Smooth muscle cell (in vitro differentiated cells): ENCODE data around the gene DAG1. TPM values are rescaled to one million over a fixed set of nuclear protein-coding genes. Genes with fewer than 3 reads are reported as not detected.

Experiments
- DNase-seq: peaks from one replicate; lab custom pipeline; 2025; ENCODE audit not compliant: unreplicated experiment; lab: John Stamatoyannopoulos, UW
- H2AFZ ChIP-seq: fragments of 200-600 bp; sonication (generic); 2 replicates; pipeline ENCODE4 v1.6.0; 2016; ENCODE audit warnings: antibody characterized with exemption, low read depth, mild to moderate bottlenecking
- H3F3A ChIP-seq: fragments of 200-600 bp; sonication (generic); 2 replicates; pipeline ENCODE4 v1.6.0; 2017; ENCODE audit warnings: antibody characterized with exemption, low read depth
- H3K27ac ChIP-seq: fragments of 200-600 bp; sonication (generic); 2 replicates; pipeline ENCODE4 v1.5.1; 2016; ENCODE audit warnings: low read depth, mild to moderate bottlenecking
- H3K27me3 ChIP-seq: fragments of 200-600 bp; sonication (generic); 2 replicates; pipeline ENCODE4 v1.6.1; 2016; ENCODE audit warnings: low read depth, mild to moderate bottlenecking
- H3K36me3 ChIP-seq: fragments of 200-600 bp; sonication (generic); 2 replicates; pipeline ENCODE4 v1.5.1; 2016; ENCODE audit warnings: low read depth
- H3K4me1 ChIP-seq: fragments of 200-600 bp; sonication (generic); 2 replicates; pipeline ENCODE4 v1.5.1; 2016; ENCODE audit warnings: low read depth
- H3K4me2 ChIP-seq: fragments of 200-600 bp; sonication (generic); 2 replicates; pipeline ENCODE4 v1.6.0; 2016; ENCODE audit warnings: mild to moderate bottlenecking
- H3K4me3 ChIP-seq: fragments of 200-600 bp; sonication (generic); 2 replicates; pipeline ENCODE4 v1.5.1; 2016; ENCODE audit warnings: mild to moderate bottlenecking
- H3K79me2 ChIP-seq: fragments of 200-600 bp; sonication (generic); 2 replicates; pipeline ENCODE4 v1.6.0; 2016; ENCODE audit warnings: low read depth, mild to moderate bottlenecking
- H3K9ac ChIP-seq: fragments of 200-600 bp; sonication (generic); 2 replicates; pipeline ENCODE4 v1.6.0; 2016; ENCODE audit warnings: low read depth
- H3K9me3 ChIP-seq: fragments of 200-600 bp; sonication (generic); replicated peaks from 2 replicates; pipeline ENCODE4 v1.5.1; 2016; ENCODE audit warnings: low read depth
- H4K20me1 ChIP-seq: fragments of 200-600 bp; sonication (generic); 2 replicates; pipeline ENCODE4 v1.6.0; 2016; ENCODE audit warnings: low read depth
- WGBS: methylation state at CpG from one replicate; pipeline ENCODE4 v1.1.7; 2016; ENCODE audit warnings: low lambda C conversion rate; 5-methylcytosine and 5-hydroxymethylcytosine counted together
- polyA plus RNA-seq: library from polyadenylated mRNA; unstranded; fragments of >200 nt; fragmentation: Nextera tagmentation; extraction: Ambion mirVana; gene quantifications from 2 replicates; pipeline ENCODE4 v1.2.1, GENCODE V29; 2016
- total RNA-seq: library from RNA; depleted of rRNA; stranded (reverse); fragments of >200 nt; gene quantifications from 2 replicates; pipeline ENCODE4 v1.2.3, GENCODE V29; 2014
- TF ChIP-seq, protein P1 (sequence below): fragments of 200-600 bp; sonication (generic); IDR thresholded peaks from 2 replicates; pipeline ENCODE4 v1.5.1; 2017; ENCODE audit warnings: borderline replicate concordance, mild to moderate bottlenecking, antibody characterized with exemption; ENCODE audit not compliant: insufficient read depth, poor library complexity, severe bottlenecking

DAG1 gene
- total and polyA plus RNA-seq, 2 experiments from 2014 or later: 32.1 to 61.6 TPM

DNA sequence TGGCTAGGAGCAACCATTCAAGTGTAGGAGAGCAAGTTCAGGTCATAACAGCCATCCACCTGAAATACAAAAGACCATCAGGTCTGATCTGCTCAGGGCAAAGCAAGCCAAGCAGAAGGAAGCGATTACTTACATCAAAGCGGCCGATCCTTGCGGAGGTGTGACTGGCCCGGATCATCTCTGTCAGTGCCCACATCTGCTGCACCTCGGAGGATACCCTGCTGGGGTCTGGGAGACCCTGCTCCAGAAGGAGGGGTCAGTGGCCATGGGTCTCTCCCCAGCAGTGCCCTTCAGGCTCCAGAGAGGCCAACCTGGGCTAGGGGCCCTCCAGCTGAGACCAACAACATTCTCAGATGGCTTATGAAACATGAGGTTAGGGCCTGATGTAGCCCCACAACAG lies 45.3 kb upstream of the DAG1 start:
- TF ChIP-seq, protein P1, sequence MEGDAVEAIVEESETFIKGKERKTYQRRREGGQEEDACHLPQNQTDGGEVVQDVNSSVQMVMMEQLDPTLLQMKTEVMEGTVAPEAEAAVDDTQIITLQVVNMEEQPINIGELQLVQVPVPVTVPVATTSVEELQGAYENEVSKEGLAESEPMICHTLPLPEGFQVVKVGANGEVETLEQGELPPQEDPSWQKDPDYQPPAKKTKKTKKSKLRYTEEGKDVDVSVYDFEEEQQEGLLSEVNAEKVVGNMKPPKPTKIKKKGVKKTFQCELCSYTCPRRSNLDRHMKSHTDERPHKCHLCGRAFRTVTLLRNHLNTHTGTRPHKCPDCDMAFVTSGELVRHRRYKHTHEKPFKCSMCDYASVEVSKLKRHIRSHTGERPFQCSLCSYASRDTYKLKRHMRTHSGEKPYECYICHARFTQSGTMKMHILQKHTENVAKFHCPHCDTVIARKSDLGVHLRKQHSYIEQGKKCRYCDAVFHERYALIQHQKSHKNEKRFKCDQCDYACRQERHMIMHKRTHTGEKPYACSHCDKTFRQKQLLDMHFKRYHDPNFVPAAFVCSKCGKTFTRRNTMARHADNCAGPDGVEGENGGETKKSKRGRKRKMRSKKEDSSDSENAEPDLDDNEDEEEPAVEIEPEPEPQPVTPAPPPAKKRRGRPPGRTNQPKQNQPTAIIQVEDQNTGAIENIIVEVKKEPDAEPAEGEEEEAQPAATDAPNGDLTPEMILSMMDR: no peak
- Histone ChIP-seq H3K27ac (no peak overlapping the region), H3K4me3 (no peak overlapping the region), H3K9ac (no peak overlapping the region), H3K79me2 (no peaks in the 10 kb centered on the region), H3K4me2 (no peak overlapping the region), H3K36me3 (no peaks in the 10 kb centered on the region), H3K27me3 (no peaks in the 10 kb centered on the region), H3K9me3 (no peaks in the 10 kb centered on the region), H4K20me1 (no peaks in the 10 kb centered on the region), H3K4me1 (peaks cover 6% of the 10 kb centered on the region), H3F3A (peaks cover 19% of the 10 kb centered on the region), H2AFZ (no peak overlapping the region)
- 99% methylated on average over 6 of the region's 6 CpGs for WGBS
- DNase-seq: no peak

DNA sequence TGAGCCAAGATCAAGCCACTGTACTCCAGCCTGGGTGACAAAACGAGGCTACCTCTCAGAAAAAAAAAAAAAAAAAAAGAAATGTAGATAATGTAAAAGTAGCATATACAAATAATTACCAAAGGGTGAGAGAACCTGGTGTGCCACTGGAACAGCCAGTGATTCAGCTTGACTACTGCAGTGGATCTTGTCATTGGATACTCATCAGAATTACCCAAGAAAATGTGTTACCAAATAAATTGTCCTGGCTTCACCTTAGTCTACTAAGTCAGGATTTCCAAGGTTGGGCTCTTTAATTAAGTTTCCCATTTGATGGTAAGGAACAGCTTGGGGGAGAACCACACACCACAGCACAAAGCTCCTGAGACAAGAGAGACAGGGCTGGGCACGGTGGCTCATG lies 42.5 kb upstream of the DAG1 start:
- H3K36me3 ChIP-seq: no peaks in the 10 kb centered on the region
- H3K4me1 ChIP-seq: no peaks in the 10 kb centered on the region
- no peak for DNase-seq
- peaks cover 8% of the 10 kb centered on the region for H3F3A ChIP-seq
- H3K4me2 ChIP-seq: no peak overlapping the region
- no peaks in the 10 kb centered on the region for H3K79me2 ChIP-seq
- 97% methylated on average over 2 of the region's 2 CpGs for WGBS
- H3K9ac ChIP-seq: no peak overlapping the region
- H4K20me1 ChIP-seq: no peaks in the 10 kb centered on the region
- H3K4me3 ChIP-seq: no peak overlapping the region
- no peak overlapping the region for H2AFZ ChIP-seq
- no peak overlapping the region for H3K27ac ChIP-seq
- TF ChIP-seq, protein P1: no peak
- H3K9me3 ChIP-seq: no peaks in the 10 kb centered on the region
- H3K27me3 ChIP-seq: no peaks in the 10 kb centered on the region

DNA sequence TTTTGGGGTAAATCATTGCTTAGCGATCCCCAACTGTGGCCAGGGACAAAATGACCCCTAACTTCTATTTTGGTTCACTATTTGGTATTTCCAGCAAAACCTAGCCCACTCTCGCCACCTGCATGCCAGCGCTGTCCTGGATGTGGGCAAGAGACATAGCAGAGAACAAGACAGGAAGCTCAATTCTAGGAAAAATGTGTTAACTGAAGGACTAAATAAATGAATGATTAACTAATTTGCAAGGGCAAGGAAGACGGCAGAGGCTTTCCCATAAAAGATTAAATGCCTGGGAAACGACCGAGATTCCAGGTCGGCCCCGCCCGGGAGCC lies 41.4 kb upstream of the DAG1 start:
- H3K4me3 ChIP-seq: peak overlapping the region; percentile 65
- no peaks in the 10 kb centered on the region for H3K79me2 ChIP-seq
- H3K27me3 ChIP-seq: no peaks in the 10 kb centered on the region
- no peaks in the 10 kb centered on the region for H3K36me3 ChIP-seq
- WGBS: 12% methylated on average over 9 of the region's 9 CpGs
- no peak overlapping the region for H3K27ac ChIP-seq
- H3F3A ChIP-seq: peaks cover under 1% of the 10 kb centered on the region
- peak overlapping the region; percentile 90 for H3K4me2 ChIP-seq
- H3K9me3 ChIP-seq: no peaks in the 10 kb centered on the region
- no peak for DNase-seq
- TF ChIP-seq, protein P1: no peak
- H3K9ac ChIP-seq: peak overlapping the region; percentile 80
- H2AFZ ChIP-seq: peak overlapping the region; percentile 86
- no peaks in the 10 kb centered on the region for H4K20me1 ChIP-seq
- H3K4me1 ChIP-seq: no peaks in the 10 kb centered on the region

DNA sequence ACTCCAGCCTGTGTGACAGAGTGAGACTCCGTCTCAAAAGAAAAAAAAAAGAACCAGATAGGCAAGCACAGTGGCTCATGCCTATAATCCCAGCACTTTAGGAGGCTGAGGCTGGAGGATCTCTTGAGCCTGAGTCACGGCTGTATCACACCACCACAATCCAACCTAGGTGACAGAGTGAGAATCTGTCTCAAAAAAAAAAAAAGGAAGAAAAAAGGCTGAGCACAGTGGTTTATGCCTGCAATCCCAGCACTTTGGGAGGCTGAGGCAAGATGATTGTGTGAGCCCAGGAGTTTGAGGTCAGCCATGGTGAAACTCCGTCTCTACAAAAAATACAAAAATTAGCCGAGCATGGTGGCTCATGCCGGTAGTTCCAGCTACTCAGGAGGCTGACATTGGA lies 35.3 kb upstream of the DAG1 start:
- Histone ChIP-seq H3K4me1 (no peaks in the 10 kb centered on the region), H3K79me2 (no peaks in the 10 kb centered on the region), H3K27me3 (no peaks in the 10 kb centered on the region), H3K4me3 (no peak overlapping the region), H3K9ac (no peak overlapping the region), H3K27ac (no peak overlapping the region), H3K9me3 (no peaks in the 10 kb centered on the region), H2AFZ (no peak overlapping the region), H3F3A (no peaks in the 10 kb centered on the region), H3K4me2 (no peak overlapping the region), H3K36me3 (no peaks in the 10 kb centered on the region), H4K20me1 (no peaks in the 10 kb centered on the region)
- no peak for DNase-seq
- 88% methylated on average over 5 of the region's 5 CpGs for WGBS
- TF ChIP-seq, protein P1: no peak
